ENCODE data around the gene SMAD2.
"Not testable (repeated sequence)": the region's sequence is repeated elsewhere in the genome, so short reads cannot be mapped to it uniquely, and the experiment has no call there.

The SMAD2 gene

DNA sequence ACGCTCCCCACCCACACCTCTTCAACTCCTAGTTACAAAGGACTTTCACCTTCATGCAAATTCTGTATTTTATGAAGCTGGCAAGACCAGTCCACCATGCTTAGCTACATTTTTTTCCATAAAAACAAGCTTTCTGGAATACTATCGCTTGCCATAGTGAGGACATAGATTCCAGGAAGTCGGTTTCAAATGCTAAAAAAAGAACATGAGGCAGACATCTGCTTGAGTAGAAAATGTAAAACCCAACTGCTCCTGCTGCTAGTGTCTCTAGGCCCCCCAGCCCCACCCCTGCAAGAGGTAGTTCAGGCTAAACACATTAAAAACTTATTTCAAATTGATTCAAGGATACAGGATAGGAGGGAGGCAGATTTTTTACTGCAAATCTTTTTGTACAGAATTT, 148.9 kb downstream of the SMAD2 start:
- DNase-seq = no peak

- DNase-seq = no peak
These were observed 150.3 kb downstream of the SMAD2 start for GRCh38 chr18:47780011-47780725.

DNA sequence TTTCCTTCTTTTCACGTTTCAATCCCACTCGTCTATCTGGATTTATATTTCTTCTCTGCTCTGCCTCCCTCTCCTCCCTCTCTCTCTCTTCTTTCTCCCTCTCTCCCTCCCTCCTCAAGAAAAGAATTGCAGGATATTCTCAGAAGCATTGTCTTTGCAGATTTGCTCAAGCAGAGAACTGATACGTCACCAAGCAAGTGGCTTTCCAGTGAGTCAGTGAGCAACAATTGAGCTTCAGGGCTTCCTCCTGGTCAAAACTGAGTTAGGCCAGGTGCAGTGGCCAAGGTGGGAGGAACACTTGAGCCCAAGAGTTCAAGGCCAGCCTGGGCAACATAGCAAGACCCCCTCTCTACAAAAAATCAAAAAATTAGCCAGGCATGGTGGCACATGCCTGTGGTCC, 151.1 kb downstream of the SMAD2 start:
- DNase-seq = no peak

DNA sequence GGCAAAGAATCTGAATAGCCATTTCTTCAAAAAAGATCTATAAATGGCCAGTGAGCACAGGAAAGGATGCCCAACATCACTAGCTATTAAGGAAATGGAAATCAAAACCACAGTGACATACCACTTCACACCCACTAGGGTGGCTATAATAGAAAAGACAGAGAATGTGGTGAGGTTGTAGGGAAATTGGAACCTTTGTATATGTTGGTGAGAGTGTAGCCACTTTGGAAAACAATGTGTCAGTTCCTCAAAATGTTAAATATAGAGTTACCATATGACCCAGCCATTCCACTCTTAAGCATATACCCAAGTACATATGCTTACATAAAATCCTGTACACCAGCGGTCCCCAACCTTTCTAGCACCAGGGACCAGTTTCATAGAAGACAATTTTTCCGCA, 152.8 kb downstream of the SMAD2 start:
- no peak for DNase-seq

- no peak for DNase-seq
These were observed 154.5 kb downstream of the SMAD2 start for GRCh38 chr18:47775961-47776360.

DNA sequence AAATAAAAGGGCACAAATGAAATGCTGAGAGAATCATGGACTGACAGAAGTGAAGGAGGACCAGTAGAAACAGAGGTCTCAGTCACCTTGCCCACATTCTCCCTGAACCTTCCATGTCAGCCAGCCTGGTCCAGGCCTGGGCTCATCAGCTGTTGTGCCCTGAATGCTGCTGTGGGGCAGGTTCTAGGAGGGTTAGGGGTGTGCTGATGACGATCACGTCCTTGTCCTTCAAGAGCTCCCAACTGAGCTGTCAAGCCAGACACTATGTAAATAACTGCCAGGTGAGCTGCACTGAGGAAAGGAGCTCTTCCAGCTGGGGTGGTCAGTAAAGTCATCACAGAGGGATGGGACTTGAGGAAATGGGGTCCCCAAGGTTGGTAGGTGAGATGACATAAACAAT, 156.5 kb downstream of the SMAD2 start:
- no peak for DNase-seq

DNA sequence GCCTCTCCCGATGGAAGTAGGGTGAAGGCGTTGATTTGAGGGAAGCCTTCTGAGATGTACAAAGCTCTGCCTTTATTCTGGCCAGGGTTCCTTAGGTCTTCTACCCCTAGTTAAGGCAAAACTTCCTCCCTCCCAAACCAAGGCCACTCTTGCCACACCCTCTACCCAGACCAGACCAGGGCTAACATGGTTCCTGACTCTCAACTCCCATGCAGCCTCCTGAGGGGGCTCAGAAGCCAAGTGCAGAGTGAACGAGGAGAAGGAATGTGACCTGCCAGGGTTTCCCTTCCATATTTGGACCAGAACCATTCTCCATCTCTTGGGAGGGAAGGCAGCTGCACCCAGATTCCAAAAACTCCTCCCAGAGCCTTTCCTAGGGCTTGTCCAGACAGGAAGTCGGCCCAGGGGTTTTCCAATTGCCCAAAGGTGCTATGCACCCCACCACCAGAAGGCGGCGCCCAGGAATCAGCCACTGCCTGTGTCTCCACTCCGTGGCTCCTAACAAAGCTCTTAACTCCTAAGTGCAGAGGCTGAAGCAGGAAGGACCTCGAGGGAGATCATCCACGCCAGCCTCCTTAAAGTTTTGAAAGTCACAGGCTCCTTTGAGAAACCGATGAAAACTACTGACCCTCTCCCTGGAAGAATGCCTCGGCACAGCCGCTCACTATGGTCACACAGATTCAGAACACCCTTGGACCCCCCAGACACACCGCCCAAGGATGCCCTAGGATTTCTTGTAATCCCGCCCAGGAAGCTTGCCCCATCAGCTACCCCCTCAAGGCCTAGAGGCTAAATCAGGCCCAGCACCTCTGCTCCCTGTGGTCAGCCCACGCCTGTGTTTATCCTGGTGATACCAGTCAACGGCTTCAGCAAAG, 157.8 kb downstream of the SMAD2 start:
- peak; percentile 71 to 73 for DNase-seq

- no peak for DNase-seq
These were observed 158.5 kb downstream of the SMAD2 start for GRCh38 chr18:47771922-47772321.

- no peak for DNase-seq
These were observed 162.8 kb downstream of the SMAD2 start for GRCh38 chr18:47767699-47768098.

- DNase-seq = not testable (repeated sequence)
These were observed 163.3 kb downstream of the SMAD2 start for GRCh38 chr18:47767198-47767597.

Measured in stimulated activated CD4-positive, alpha-beta T cell treated with anti-CD3 and anti-CD28 coated beads, Interleukin-2, amount 100 ng/mL, for 48 hours (primary cell).